HEK293 (cell line): ENCODE measurements around the gene NUDT9.

Source experiments
- TCF7L2 ChIP-seq: IDR thresholded peaks from 2 replicates; pipeline ENCODE4 v1.6.1; 2011; ENCODE audit warnings: low read depth, mild to moderate bottlenecking, inconsistent platforms, low read length, moderate library complexity, borderline replicate concordance
- ZNF10 ChIP-seq: fragments of 450-650 bp; formaldehyde crosslinking; IDR thresholded peaks from 2 replicates; pipeline ENCODE4 v1.5.1; 2017; ENCODE audit warnings: missing biosample characterization, missing genetic modification characterization
- ZNF114 ChIP-seq: fragments of 450-650 bp; formaldehyde crosslinking; IDR thresholded peaks from 2 replicates; pipeline ENCODE4 v1.5.0; 2017; ENCODE audit warnings: missing biosample characterization, missing genetic modification characterization
- ZNF274 ChIP-seq, 2 experiments: fragments of 200-500 bp in 1 of 2; fragments of 450-650 bp in 1 of 2; sonication (Bioruptor generic) in 1 of 2; formaldehyde crosslinking in 1 of 2; IDR thresholded peaks; 2 replicates each; pipeline versions ENCODE4 v1.5.1 to v1.6.1; 2014 to 2016; ENCODE audit warnings: borderline replicate concordance in 1 of 2, inconsistent platforms in 1 of 2, low read length in 1 of 2, missing biosample characterization in 1 of 2, missing genetic modification characterization in 1 of 2
- ZNF350 ChIP-seq: fragments of 450-650 bp; formaldehyde crosslinking; IDR thresholded peaks from 2 replicates; pipeline ENCODE4 v1.5.0; 2017; ENCODE audit warnings: missing biosample characterization, mild to moderate bottlenecking, missing genetic modification characterization
- ZNF423 ChIP-seq: fragments of 450-650 bp; formaldehyde crosslinking; IDR thresholded peaks from 2 replicates; pipeline ENCODE4 v1.5.1; 2016; ENCODE audit warnings: missing biosample characterization, missing genetic modification characterization
- ZNF510 ChIP-seq: fragments of 450-650 bp; formaldehyde crosslinking; IDR thresholded peaks from 2 replicates; pipeline ENCODE4 v1.5.1; 2018; ENCODE audit warnings: mild to moderate bottlenecking, missing genetic modification characterization, missing biosample characterization; ENCODE audit not compliant: insufficient replicate concordance
- ZNF544 ChIP-seq: fragments of 450-650 bp; formaldehyde crosslinking; IDR thresholded peaks from 2 replicates; pipeline ENCODE4 v1.5.0; 2017; ENCODE audit warnings: missing biosample characterization, missing genetic modification characterization
- ZNF621 ChIP-seq: fragments of 450-650 bp; formaldehyde crosslinking; IDR thresholded peaks from 2 replicates; pipeline ENCODE4 v1.5.1; 2017; ENCODE audit warnings: missing biosample characterization, missing genetic modification characterization
- TF ChIP-seq, protein P1 (sequence below): fragments of 450-650 bp; formaldehyde crosslinking; IDR thresholded peaks from 2 replicates; pipeline ENCODE4 v1.5.1; 2016; ENCODE audit warnings: missing biosample characterization, missing genetic modification characterization
- TF ChIP-seq, protein P2 (sequence below): fragments of 450-650 bp; formaldehyde crosslinking; IDR thresholded peaks from 2 replicates; pipeline ENCODE4 v1.5.1; 2017; ENCODE audit warnings: missing biosample characterization, missing genetic modification characterization
- TF ChIP-seq, protein P3 (sequence below): fragments of 450-650 bp; formaldehyde crosslinking; IDR thresholded peaks from 2 replicates; pipeline ENCODE4 v1.5.1; 2016; ENCODE audit warnings: missing biosample characterization, missing genetic modification characterization
- TF ChIP-seq, protein P4 (sequence below): sonication (generic); formaldehyde crosslinking; IDR thresholded peaks from 2 replicates; pipeline ENCODE4 v1.8.1; 2022; ENCODE audit warnings: mild to moderate bottlenecking, moderate library complexity, missing genetic modification reagents
- TF ChIP-seq, protein P5 (sequence below): IDR thresholded peaks from 2 replicates; pipeline ENCODE4 v1.6.1; 2011; ENCODE audit warnings: mild to moderate bottlenecking, low read depth, low read length, borderline replicate concordance

DNA sequence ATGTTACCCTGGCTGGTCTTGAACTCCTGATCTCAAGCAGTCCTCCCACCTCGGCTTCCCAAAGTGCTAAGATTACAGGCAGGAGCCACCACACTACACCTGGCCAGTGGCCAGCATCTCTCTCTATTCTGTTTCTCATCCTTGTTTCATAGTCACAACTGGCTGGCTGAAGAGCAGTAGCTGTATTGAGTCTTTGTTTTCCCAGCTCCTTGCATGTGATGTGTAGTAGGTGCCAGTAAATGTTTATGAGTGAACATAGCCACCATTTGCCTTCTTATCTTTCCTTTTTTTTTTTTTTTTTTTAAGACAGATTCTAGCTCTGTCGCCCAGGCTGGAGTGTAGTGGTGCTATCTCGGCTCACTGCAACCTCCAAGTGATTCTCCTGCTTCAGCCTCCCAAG lies 23.6 kb downstream of the NUDT9 start:
- TF ChIP-seq ZNF10 (no peak), ZNF274 (IDR thresholded peaks at IDR 0.05; ENCODE audit: low read length) (no peak), ZNF274 (tag by site-specific recombination; IDR thresholded peaks at IDR 0.05; ENCODE audit: borderline replicate concordance) (no peak), TCF7L2 (no peak), ZNF114 (no peak), ZNF423 (no peak), ZNF510 (tag by site-specific recombination) (no peak), ZNF350 (tag by site-specific recombination) (no peak), ZNF544 (tag by site-specific recombination) (no peak), ZNF621 (tag by site-specific recombination) (no peak)
- TF ChIP-seq, protein P1, sequence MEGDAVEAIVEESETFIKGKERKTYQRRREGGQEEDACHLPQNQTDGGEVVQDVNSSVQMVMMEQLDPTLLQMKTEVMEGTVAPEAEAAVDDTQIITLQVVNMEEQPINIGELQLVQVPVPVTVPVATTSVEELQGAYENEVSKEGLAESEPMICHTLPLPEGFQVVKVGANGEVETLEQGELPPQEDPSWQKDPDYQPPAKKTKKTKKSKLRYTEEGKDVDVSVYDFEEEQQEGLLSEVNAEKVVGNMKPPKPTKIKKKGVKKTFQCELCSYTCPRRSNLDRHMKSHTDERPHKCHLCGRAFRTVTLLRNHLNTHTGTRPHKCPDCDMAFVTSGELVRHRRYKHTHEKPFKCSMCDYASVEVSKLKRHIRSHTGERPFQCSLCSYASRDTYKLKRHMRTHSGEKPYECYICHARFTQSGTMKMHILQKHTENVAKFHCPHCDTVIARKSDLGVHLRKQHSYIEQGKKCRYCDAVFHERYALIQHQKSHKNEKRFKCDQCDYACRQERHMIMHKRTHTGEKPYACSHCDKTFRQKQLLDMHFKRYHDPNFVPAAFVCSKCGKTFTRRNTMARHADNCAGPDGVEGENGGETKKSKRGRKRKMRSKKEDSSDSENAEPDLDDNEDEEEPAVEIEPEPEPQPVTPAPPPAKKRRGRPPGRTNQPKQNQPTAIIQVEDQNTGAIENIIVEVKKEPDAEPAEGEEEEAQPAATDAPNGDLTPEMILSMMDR (tag by site-specific recombination): no peak
- TF ChIP-seq, protein P2, sequence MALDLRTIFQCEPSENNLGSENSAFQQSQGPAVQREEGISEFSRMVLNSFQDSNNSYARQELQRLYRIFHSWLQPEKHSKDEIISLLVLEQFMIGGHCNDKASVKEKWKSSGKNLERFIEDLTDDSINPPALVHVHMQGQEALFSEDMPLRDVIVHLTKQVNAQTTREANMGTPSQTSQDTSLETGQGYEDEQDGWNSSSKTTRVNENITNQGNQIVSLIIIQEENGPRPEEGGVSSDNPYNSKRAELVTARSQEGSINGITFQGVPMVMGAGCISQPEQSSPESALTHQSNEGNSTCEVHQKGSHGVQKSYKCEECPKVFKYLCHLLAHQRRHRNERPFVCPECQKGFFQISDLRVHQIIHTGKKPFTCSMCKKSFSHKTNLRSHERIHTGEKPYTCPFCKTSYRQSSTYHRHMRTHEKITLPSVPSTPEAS (tag by site-specific recombination): no peak
- TF ChIP-seq, protein P3, sequence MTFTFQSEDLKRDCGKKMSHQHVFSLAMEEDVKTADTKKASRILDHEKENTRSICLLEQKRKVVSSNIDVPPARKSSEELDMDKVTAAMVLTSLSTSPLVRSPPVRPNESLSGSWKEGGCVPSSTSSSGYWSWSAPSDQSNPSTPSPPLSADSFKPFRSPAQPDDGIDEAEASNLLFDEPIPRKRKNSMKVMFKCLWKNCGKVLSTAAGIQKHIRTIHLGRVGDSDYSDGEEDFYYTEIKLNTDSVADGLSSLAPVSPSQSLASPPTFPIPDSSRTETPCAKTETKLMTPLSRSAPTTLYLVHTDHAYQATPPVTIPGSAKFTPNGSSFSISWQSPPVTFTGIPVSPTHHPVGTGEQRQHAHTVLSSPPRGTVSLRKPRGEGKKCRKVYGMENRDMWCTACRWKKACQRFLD (tag by site-specific recombination): no peak
- TF ChIP-seq, protein P4, sequence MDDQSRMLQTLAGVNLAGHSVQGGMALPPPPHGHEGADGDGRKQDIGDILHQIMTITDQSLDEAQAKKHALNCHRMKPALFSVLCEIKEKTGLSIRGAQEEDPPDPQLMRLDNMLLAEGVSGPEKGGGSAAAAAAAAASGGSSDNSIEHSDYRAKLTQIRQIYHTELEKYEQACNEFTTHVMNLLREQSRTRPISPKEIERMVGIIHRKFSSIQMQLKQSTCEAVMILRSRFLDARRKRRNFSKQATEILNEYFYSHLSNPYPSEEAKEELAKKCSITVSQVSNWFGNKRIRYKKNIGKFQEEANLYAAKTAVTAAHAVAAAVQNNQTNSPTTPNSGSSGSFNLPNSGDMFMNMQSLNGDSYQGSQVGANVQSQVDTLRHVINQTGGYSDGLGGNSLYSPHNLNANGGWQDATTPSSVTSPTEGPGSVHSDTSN (CRISPR knock-in tag): no peak
- TF ChIP-seq, protein P5, sequence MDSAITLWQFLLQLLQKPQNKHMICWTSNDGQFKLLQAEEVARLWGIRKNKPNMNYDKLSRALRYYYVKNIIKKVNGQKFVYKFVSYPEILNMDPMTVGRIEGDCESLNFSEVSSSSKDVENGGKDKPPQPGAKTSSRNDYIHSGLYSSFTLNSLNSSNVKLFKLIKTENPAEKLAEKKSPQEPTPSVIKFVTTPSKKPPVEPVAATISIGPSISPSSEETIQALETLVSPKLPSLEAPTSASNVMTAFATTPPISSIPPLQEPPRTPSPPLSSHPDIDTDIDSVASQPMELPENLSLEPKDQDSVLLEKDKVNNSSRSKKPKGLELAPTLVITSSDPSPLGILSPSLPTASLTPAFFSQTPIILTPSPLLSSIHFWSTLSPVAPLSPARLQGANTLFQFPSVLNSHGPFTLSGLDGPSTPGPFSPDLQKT: no peak
